Activated naive CD4-positive, alpha-beta T cell treated with anti-CD3 and anti-CD28 coated beads, Interleukin-2, amount 10 ng/mL, durations not matched to agents 7 days and 5 days (primary cell): ENCODE measurements around the gene ZMYM4.
"Not testable (repeated sequence)": the region's sequence is repeated elsewhere in the genome, so short reads cannot be mapped to it uniquely, and the experiment has no call there.

Experiments used
- CTCF ChIA-PET: fragments of 350-600 bp; sonication (Branson Sonifier 250); formaldehyde crosslinking; loops from one replicate; lab custom pipeline; 2021; ENCODE audit warnings: antibody characterized with exemption; lab: Charles Lee
- DNase-seq: peaks from one replicate; pipeline ENCODE4 v3.0.0-alpha.2; 2020
- H3K27ac Mint-ChIP-seq: one replicate; pipeline ENCODE4 v1.8.0; 2021; ENCODE audit warnings: mild to moderate bottlenecking, moderate library complexity, mixed read lengths
- H3K27me3 Mint-ChIP-seq: one replicate; pipeline ENCODE4 v1.8.0; 2021; ENCODE audit warnings: mild to moderate bottlenecking, mixed read lengths
- H3K36me3 Mint-ChIP-seq: one replicate; pipeline ENCODE4 v1.8.0; 2021; ENCODE audit warnings: mixed read lengths
- H3K4me1 Mint-ChIP-seq: one replicate; pipeline ENCODE4 v1.8.0; 2021; ENCODE audit warnings: mixed read lengths
- H3K4me3 Mint-ChIP-seq: one replicate; pipeline ENCODE4 v1.8.0; 2021; ENCODE audit warnings: mild to moderate bottlenecking, moderate library complexity, mixed read lengths
- H3K9me3 Mint-ChIP-seq: one replicate; pipeline ENCODE4 v1.8.0; 2021; ENCODE audit warnings: mixed read lengths

Gene ZMYM4

DNA sequence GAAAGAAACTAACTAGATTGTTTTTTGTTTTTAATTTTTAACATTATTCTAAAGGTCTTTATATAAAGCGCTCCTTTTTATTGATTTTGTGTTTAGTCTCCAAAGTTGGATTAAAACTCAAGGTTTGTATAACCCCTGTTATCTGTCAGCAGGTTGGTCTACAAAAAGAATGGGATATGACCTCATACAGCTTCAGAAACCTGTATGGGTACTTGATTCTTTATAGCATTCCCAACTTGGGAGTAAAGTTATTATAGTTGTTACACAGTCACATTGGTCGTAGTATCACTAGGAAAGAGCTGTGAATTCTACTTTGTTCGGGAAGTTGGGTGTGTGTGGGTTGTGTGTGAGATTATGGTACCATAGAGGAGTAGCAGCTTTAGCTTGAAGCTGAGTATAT, 52.4 kb downstream of the ZMYM4 start:
- CTCF ChIA-PET, result interaction anchor here (0.6 kb wide), 1 partner anchor 161 kb away, joined by 3 read pairs; no protein-coding TSS in a partner anchor

DNA sequence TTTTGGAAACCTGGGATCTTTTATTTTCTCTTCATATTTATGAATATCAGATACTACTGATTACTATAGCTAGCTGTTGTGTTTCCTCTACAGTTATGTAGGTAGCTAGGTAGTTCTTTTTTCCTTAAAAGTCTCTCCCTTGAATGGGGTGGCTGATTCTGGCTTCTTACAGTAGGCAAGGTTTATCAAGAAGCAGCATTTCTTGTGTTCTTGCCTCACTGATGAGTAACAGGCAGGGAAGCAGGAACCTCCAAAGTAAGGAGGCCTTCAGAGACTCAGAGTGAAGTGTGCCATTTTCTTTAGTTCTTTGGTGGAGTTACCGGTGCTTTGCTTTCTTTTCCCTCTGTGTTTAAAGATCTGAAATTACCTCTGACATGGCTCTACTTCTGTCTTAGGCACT, 56.0 kb downstream of the ZMYM4 start:
- no peak overlapping the region for H3K27ac Mint-ChIP-seq
- DNase-seq, result no peak
- CTCF ChIA-PET, result interaction anchor here (0.7 kb wide), 1 partner anchor 15 kb away, joined by 3 read pairs; no protein-coding TSS in a partner anchor

More for the DNA sequence above, 52.4 kb downstream of the ZMYM4 start:
- H3K36me3 Mint-ChIP-seq, result peaks cover 13% of the 10 kb centered on the region
- no peak overlapping the region for H3K4me3 Mint-ChIP-seq
- no peaks in the 10 kb centered on the region for H3K27me3 Mint-ChIP-seq
- no peak for DNase-seq
- no peaks in the 10 kb centered on the region for H3K4me1 Mint-ChIP-seq
- no peaks in the 10 kb centered on the region for H3K9me3 Mint-ChIP-seq
- no peak overlapping the region for H3K27ac Mint-ChIP-seq

DNA sequence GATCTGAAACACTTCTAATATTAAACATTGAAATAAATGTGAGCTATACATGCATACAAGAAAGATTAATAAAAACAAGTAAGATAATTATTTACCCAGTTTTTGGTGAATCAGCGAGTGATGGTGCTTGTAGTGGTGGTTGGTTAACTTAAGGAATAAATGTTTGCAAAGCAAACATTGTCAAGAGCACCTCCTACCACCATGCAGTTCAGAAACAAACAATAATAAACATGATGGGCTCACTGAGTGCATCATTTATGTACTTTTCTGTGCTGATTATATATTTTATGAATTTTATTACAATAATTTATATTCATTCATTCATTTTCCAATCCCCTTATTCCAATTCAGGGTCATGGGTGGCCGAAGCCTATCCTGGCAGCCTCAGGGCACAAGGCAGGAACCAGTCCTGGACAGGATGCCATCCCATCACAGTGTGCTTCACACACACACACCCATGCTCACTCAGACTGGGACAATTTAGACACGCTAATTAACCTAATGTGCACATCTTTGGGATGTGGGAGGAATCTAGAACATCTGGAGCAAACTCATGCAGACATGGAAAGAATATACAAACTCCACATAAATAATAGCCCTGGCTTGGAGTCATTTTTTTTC, 57.8 kb downstream of the ZMYM4 start:
- Mint-ChIP-seq H3K36me3 (peaks cover 4% of the 10 kb centered on the region), H3K4me3 (no peak overlapping the region), H3K27me3 (no peaks in the 10 kb centered on the region), H3K9me3 (no peaks in the 10 kb centered on the region), H3K27ac (no peak overlapping the region), H3K4me1 (no peaks in the 10 kb centered on the region)
- DNase-seq, result no peak
- CTCF ChIA-PET, result no interaction called here

More for the DNA sequence above, 56.0 kb downstream of the ZMYM4 start:
- H3K9me3 Mint-ChIP-seq, result no peaks in the 10 kb centered on the region
- H3K27me3 Mint-ChIP-seq, result no peaks in the 10 kb centered on the region
- H3K36me3 Mint-ChIP-seq, result peaks cover 9% of the 10 kb centered on the region
- no peak overlapping the region for H3K4me3 Mint-ChIP-seq
- no peaks in the 10 kb centered on the region for H3K4me1 Mint-ChIP-seq

DNA sequence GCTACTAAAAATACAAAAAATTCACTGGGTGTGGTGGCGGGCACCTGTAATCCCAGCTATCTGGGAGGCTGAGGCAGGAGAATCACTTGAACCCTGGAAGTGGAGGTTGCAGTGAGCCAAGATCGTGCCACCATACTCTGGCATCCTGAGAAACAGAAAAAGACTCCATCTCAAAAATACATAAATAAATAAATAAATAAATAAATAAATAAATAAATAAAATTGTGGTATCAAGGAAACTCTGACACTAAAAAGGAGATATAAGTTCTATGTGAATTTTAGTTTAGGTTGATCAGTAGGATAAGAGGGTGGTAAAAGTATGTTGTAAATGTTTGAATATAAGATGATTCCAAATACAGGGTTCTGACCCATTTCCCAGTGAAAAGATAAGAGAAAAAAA, 63.1 kb downstream of the ZMYM4 start:
- H3K36me3 Mint-ChIP-seq, H3K27ac Mint-ChIP-seq, H3K4me1 Mint-ChIP-seq, H3K9me3 Mint-ChIP-seq, H3K27me3 Mint-ChIP-seq, DNase-seq, H3K4me3 Mint-ChIP-seq, CTCF ChIA-PET: not testable (repeated sequence)

DNA sequence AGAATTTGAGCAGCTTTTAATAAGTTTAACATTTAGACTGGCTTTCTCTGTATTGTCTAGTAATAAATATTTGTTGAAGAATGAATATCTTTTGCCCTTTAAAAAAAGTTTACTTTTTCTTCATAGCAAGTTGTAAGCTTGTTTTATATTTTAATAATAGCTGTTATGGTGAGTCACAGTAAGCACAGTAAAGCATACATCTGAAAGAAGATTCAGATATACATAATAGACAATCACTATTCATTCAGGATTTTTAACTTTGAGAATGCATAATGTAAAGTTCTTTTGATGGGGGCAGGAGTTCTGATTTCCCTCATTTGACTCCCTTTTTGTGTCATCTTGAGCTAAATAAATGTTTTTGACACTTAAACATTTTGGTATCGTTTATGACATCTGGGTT, 66.0 kb downstream of the ZMYM4 start:
- no peak overlapping the region for H3K4me3 Mint-ChIP-seq
- peaks cover 1% of the 10 kb centered on the region for H3K9me3 Mint-ChIP-seq
- no peaks in the 10 kb centered on the region for H3K27me3 Mint-ChIP-seq
- no peak for DNase-seq
- CTCF ChIA-PET, result interaction anchor here (1.2 kb wide), 1 partner anchor 567 kb away, joined by 3 read pairs; no protein-coding TSS in a partner anchor
- peaks cover 10% of the 10 kb centered on the region for H3K36me3 Mint-ChIP-seq
- H3K27ac Mint-ChIP-seq, result no peak overlapping the region
- no peaks in the 10 kb centered on the region for H3K4me1 Mint-ChIP-seq

DNA sequence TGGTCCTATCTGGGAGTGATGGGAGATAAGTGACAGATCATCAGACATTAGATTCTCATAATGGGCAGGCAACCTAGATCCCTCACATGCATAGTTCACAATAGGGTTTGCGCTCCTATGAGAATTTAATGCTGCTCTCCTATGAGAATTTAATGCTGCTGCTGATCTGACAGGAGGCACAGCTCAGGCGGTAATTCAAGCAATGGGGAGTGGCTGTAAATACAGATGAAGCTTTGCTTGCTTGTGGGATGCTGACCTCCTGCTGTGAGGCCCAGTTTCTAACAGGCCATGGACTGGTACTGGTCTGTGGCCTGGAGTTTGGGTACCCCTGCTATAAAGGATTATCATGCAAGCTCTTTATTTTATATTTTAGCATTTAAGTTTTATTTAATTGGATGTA, 72.0 kb downstream of the ZMYM4 start:
- no peaks in the 10 kb centered on the region for H3K4me1 Mint-ChIP-seq
- DNase-seq, result no peak
- CTCF ChIA-PET, result no interaction called here
- H3K27ac Mint-ChIP-seq, result no peak overlapping the region
- no peaks in the 10 kb centered on the region for H3K27me3 Mint-ChIP-seq
- peaks cover 1% of the 10 kb centered on the region for H3K9me3 Mint-ChIP-seq
- H3K36me3 Mint-ChIP-seq, result peaks cover 8% of the 10 kb centered on the region
- H3K4me3 Mint-ChIP-seq, result no peak overlapping the region

DNA sequence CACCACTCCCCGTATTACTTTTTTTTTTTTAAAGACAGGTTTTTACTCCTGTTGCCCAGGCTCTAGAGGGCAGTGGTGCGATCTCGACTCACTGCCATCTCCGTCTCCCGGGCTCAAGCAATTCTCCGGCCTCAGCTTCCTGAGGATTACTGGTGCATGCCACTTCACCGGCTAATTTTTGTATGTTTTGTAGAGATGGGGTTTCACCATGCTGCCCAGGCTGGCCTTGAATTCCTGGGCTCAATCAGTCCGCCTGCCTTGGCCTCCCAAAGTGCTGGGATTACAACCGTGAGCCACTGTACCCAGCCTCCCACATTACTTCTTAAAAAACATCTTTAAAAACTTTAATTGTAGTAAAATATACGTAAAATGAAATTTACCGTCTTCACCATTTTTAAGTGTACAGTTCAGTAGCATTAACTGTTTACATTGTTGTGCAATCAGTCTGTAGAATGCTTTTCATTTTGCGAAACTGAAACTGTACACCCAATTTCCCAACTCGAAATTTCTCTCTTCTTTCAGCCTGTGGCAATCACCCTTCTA, 77.0 kb downstream of the ZMYM4 start:
- Mint-ChIP-seq H3K36me3 (no peaks in the 10 kb centered on the region), H3K27ac (no peak overlapping the region), H3K4me3 (no peak overlapping the region), H3K9me3 (no peaks in the 10 kb centered on the region), H3K4me1 (peaks cover 3% of the 10 kb centered on the region), H3K27me3 (no peaks in the 10 kb centered on the region)
- no peak for DNase-seq
- CTCF ChIA-PET, result no interaction called here

DNA sequence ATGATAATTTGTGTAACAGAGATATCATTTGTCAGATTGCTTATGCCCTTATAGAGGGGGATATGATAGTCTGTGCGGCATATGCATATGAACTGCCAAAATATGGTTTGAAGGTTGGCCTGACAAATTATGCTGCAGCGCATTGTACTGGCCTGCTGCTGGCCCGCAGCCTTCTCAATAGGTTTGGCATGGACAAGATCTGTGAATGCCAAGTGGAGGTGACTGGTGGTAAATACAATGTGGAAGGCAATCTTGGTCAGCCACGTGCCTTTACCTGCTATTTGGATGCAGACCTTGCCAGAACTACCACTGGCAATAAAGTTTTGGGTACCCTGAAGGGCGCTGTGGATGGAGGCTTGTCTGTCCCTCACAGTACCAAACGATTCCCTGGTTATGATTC, 82.4 kb downstream of the ZMYM4 start:
- CTCF ChIA-PET, result no interaction called here

DNA sequence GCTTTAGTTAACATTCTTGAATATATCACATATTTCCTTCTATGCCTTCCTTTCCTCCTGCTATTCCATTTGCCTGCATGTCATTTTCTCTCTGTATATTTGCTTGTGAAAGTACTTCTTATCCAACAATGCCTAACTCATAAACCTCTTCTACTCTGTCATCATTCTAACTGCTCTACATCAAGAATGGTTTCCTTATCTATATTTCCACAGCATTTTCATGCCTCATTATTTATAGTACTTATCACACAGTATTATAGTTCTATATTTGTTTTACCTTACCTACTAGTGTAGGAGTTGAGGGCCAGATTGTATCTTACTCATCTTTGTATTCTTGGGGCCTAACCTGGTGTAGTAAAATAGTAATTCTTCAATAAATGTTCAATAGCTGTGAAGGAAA, 91.5 kb downstream of the ZMYM4 start:
- Mint-ChIP-seq H3K4me3 (no peak overlapping the region), H3K36me3 (peaks cover 19% of the 10 kb centered on the region), H3K27ac (no peak overlapping the region), H3K27me3 (no peaks in the 10 kb centered on the region), H3K4me1 (peaks cover 11% of the 10 kb centered on the region), H3K9me3 (no peaks in the 10 kb centered on the region)
- no peak for DNase-seq
- CTCF ChIA-PET, result no interaction called here

More for the DNA sequence above, 82.4 kb downstream of the ZMYM4 start:
- peaks cover under 1% of the 10 kb centered on the region for H3K4me1 Mint-ChIP-seq
- H3K9me3 Mint-ChIP-seq, result no peaks in the 10 kb centered on the region
- no peaks in the 10 kb centered on the region for H3K27me3 Mint-ChIP-seq
- H3K36me3 Mint-ChIP-seq, result no peaks in the 10 kb centered on the region
- no peak overlapping the region for H3K4me3 Mint-ChIP-seq
- H3K27ac Mint-ChIP-seq, result no peak overlapping the region
- no peak for DNase-seq

DNA sequence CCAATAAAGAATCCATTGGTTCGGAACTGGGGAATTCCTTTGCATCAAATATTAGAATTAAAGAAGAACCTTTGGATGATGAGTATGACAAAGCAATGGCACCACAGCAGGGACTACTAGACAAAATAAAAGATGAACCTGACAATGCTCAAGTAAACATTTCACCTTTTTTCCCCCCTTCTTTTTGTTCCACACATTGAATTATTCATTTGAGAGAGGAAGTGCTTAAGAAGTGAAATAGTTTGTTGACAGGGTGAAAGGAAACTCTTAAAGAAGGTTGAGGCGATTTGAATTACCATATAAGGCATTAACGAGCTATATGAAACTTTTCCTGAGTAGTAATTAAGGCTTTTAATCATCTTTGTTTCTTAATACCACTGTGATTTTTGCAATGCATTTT, 93.1 kb downstream of the ZMYM4 start:
- CTCF ChIA-PET, result no interaction called here
- no peaks in the 10 kb centered on the region for H3K9me3 Mint-ChIP-seq
- peaks cover 19% of the 10 kb centered on the region for H3K36me3 Mint-ChIP-seq
- H3K27ac Mint-ChIP-seq, result no peak overlapping the region
- no peaks in the 10 kb centered on the region for H3K27me3 Mint-ChIP-seq
- no peak overlapping the region for H3K4me3 Mint-ChIP-seq
- H3K4me1 Mint-ChIP-seq, result peaks cover 11% of the 10 kb centered on the region
- DNase-seq, result no peak

DNA sequence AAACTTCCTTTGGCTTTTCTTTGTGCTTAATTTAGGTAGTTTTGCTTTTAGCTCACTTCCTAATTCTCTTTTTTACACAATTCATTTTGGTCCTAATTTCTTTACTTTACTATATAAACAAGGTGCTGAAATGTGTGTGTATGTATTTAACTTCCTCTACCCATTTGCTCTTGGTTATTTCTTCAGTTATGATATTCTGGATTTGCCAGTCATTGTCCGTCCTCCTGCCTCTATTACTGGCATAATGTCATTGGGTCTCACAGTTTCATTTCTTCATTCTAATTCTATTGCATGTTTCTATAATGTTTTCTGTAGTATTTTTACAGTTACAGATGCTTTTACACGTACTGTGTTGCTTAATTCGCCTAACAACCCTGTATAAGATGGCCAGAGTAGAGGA, 96.2 kb downstream of the ZMYM4 start:
- Mint-ChIP-seq H3K27ac (no peak overlapping the region), H3K36me3 (peaks cover 19% of the 10 kb centered on the region), H3K4me3 (no peak overlapping the region), H3K4me1 (peaks cover 11% of the 10 kb centered on the region), H3K9me3 (no peaks in the 10 kb centered on the region), H3K27me3 (no peaks in the 10 kb centered on the region)
- CTCF ChIA-PET, result no interaction called here
- DNase-seq, result no peak

DNA sequence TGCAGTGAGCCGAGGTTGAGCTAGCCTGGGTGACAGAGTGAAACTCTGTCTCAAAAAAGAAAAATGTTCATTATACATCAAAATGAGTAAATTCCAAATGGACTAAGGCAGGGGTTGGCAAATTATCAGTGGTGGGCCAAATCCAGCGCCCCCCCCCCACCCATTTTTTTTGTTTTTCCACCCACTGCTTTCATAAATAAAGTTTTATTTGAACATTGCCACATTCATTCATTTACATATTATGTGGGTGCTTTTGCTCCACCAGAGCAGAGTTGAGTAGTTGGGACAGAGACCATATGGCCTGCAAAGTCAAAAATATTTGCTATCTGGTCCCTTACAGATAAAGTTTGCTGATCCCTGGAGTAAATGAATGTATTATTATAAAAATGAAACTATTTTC, 99.4 kb downstream of the ZMYM4 start:
- H3K9me3 Mint-ChIP-seq, result no peaks in the 10 kb centered on the region
- H3K27ac Mint-ChIP-seq, result no peak overlapping the region
- DNase-seq, result no peak
- no peak overlapping the region for H3K4me3 Mint-ChIP-seq
- CTCF ChIA-PET, result no interaction called here
- no peaks in the 10 kb centered on the region for H3K27me3 Mint-ChIP-seq
- H3K4me1 Mint-ChIP-seq, result no peaks in the 10 kb centered on the region
- H3K36me3 Mint-ChIP-seq, result peaks cover 7% of the 10 kb centered on the region

DNA sequence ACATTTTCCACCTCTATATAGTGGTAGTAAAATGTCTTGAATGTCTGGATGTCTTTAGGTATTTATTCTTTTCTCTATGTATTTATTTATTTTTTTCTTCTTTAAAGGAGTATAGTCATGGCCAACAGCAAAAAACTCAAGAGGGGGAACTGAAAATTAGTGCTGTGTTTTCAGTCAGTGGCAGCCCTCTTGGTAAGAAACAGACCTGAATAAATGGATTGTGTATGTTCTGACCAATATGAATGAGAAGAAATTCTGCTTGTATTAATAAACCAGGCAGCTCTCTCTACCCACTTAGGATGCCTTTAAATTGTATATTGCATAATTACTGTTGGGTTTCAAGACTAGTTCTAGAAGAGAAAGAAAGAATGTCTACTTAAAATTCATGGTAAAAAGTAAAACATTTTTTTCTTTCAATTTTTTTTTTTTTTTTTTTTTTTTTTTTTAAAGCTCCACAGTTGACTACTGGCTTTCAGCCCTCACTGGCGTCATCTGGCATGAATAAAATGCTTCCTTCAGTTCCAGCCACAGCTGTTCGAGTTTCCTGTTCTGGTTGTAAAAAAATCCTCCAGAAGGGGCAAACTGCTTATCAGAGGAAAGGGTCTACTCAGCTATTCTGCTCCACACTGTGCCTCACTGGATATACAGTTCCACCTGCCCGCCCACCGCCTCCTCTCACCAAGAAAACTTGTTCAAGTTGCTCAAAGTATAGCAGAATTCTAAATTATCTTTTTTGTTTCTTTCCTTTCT, 101.6 kb downstream of the ZMYM4 start:
- Mint-ChIP-seq H3K27ac (no peak overlapping the region), H3K9me3 (no peaks in the 10 kb centered on the region), H3K27me3 (no peaks in the 10 kb centered on the region), H3K4me3 (no peak overlapping the region), H3K36me3 (peaks cover 1% of the 10 kb centered on the region), H3K4me1 (no peaks in the 10 kb centered on the region)
- DNase-seq, result no peak
- CTCF ChIA-PET, result interaction anchor here (0.9 kb wide), 1 partner anchor 78 kb away, joined by 3 read pairs; no protein-coding TSS in a partner anchor

DNA sequence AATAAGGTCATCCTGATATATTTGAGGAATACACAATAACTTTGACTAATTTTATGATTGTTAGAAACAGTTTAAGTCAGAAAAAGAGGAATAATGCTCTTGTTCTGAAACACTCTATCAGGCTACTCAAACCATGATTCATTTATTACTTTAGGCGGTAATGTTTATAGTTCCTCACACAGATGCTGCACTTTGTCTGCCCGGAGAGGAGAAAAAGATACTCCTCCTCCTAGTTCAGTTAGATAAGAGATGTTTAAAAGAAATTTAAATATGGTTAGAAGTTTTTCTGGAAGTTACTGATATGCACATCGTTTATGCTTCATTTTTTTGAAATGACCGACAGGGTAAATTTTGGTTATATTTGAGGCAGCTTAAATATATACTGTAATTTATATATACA, 103.0 kb downstream of the ZMYM4 start:
- no peak for DNase-seq
- Mint-ChIP-seq H3K4me3 (no peak overlapping the region), H3K27me3 (no peaks in the 10 kb centered on the region), H3K36me3 (peaks cover 1% of the 10 kb centered on the region), H3K4me1 (no peaks in the 10 kb centered on the region), H3K9me3 (no peaks in the 10 kb centered on the region), H3K27ac (no peak overlapping the region)
- CTCF ChIA-PET, result no interaction called here

DNA sequence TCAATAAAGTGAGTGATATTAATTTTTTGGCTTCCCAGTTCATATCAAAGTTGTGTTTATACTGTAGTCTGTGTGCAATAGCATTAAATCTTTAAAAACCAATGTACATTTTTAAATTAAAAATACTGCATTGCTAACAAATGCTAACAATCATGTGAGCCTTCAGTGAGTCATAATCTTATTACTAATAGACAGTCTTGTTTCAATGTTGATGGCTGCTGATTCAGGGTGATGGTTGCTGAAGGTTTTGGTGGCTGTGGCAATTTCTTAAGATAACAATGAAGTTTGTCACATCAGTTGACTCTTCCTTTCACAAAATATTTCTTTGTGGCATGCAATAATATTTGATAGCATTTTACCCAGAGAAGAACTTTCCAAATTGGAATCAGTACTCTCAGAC, 109.0 kb downstream of the ZMYM4 start:
- no peak overlapping the region for H3K4me3 Mint-ChIP-seq
- H3K27ac Mint-ChIP-seq, result no peak overlapping the region
- no peaks in the 10 kb centered on the region for H3K4me1 Mint-ChIP-seq
- H3K36me3 Mint-ChIP-seq, result peaks cover 2% of the 10 kb centered on the region
- H3K9me3 Mint-ChIP-seq, result no peaks in the 10 kb centered on the region
- no peaks in the 10 kb centered on the region for H3K27me3 Mint-ChIP-seq
- CTCF ChIA-PET, result no interaction called here
- DNase-seq, result no peak
